K562 (cell line): ENCODE results near the gene APBA2.

ENCODE experiments used
- ADNP ChIP-seq: fragments of 200-800 bp; sonication (Bioruptor generic); IDR thresholded peaks from 2 replicates; pipeline ENCODE4 v1.6.1; 2016; ENCODE audit warnings: missing genetic modification characterization, missing compliant biosample characterization
- GATAD2B ChIP-seq: fragments of 450-650 bp; IDR thresholded peaks from 2 replicates; pipeline ENCODE4 v1.6.1; 2017; ENCODE audit warnings: mild to moderate bottlenecking, borderline replicate concordance

- TF ChIP-seq GATAD2B (no peak), ADNP (tag) (no peak)
These were observed 107.9 kb downstream of the APBA2 start for GRCh38 chr15:28993720-28994053.
